HG02610 (cell line): ENCODE data around the gene FAM135A.
A peak's percentile ranks its signal among the peaks of the same experiment; 100 is the strongest.
"Not testable (repeated sequence)": the region's sequence is repeated elsewhere in the genome, so short reads cannot be mapped to it uniquely, and the experiment has no call there.

ENCODE experiments used
- ATAC-seq: cut with Tn5 transposase; IDR thresholded peaks from one replicate; pipeline ENCODE4 v1.9.1; 2021; ENCODE audit warnings: mild to moderate bottlenecking, moderate library complexity; ENCODE audit not compliant: unreplicated experiment

Gene FAM135A

DNA sequence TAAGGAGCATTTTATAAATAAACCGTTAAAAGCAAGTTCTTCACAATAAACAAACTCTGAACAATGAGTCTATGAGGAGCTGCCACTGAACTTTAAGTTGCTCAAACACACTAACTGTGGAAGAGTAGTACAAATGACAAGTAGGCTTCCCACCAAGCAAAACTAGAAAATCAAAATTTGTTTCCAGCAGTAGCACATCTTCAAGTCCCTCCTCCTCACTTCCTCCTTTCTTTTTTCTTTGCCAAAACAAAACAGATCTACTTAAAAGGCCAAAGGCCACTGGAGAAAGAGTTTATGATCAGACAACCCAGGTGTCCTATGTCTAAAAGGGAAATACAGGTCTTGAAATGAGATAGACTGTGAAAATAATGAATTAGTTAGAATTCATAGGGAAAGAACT lies 17.1 kb upstream of the FAM135A start:
- no peak for ATAC-seq

DNA sequence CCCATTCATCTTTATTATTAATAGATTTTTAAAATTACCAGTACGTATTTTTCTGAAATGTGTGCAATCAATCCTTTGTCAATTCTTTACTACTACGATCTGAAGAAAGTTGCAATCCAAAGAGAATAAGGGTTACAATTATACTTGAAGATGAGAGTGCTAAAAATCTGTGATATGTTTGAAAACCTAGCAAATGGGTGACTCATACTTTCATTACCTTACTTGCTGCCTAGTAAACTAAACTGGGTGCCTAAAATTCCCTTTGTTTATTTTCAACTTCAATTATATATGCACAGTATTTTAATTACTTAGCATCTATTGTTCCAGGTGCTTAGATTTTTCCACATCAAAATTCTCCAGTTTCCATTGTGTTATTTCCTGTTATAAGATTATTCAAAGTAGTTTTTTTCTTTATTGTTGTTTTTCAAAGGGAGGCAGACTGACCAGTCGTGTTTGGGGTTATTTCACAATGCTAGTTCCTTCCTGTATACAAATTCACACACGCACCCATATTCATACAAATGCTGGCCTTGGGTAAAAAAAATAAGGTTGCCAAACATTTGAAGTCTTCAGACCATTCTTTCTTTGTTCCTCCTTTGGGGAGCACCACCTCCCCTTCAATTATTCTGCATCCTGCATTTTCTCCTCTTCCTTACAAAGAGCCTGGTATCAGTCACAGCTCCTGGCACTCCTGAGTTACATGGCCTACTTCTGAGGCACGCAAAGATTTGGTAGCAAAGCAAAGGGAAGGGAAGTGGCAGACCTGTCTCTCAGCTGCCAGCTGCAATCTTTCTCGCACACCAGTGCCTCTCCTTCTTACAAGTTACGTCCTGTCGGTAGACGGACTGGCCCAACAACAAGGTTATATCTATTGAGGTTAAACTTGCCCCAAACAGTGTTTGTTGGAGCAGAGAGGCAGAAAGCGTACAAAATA lies 16.2 kb upstream of the FAM135A start:
- peak; percentile 51 for ATAC-seq

DNA sequence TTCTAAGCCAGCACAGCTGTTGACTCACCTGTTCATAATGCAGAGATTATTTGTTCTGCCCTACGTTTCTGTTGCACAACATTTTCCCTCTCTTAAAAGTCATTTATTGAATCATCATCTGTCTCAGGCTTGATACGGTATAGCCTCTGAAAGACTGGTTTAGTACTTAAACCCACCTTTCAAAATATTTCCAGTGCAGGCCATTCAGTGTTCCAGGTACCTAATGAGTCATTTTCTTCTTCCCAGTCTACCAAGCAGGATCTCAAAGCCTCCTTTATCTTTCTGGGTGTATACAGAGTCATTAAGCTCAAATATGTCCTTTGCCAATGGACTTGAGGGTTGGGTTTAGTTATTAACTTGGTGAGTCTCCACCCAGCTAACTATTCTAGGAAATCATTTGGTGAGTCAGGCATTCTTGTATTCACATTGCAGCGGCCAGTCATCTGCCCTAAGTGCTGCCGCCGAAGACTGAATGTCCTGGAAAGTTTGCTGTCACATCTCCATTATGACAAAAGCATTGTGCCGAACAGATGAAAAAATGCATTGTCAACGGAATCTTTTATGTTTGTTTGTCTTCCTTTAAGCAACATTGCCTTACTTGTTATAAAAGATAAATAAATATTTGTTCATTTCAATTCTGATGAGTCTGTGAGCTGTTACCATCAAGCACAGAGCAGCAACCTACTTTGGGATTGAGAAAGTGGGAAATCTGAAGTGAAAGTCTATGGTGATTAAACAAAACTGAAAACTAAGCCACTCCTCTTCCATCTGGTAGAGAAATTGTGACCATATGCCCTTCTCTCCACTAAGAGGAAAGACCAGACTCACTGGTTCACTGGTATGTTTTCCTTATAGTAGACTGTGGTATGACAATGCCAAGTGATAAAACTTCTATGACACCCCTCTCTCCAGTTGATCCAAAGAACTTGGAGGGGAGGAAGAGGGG lies 14.3 kb upstream of the FAM135A start:
- no peak for ATAC-seq

DNA sequence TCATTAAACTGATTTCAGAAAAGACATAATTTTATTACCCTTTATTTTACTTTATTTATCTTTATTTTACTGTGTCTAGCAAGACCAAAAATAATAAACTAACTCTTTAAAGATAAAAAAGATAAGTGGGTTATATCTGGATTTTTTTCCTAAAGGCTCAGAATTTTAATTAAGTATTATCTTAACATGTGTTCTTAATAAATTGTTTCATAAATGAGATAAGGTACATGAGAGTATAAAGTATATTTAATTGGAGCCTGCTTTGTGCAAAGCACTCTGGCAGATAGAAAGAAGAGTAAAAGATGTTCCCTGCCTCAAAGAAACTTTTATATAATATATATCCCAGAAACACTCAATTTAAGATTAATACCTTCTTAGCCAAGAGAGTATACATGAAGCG lies 8.7 kb upstream of the FAM135A start:
- no peak for ATAC-seq

DNA sequence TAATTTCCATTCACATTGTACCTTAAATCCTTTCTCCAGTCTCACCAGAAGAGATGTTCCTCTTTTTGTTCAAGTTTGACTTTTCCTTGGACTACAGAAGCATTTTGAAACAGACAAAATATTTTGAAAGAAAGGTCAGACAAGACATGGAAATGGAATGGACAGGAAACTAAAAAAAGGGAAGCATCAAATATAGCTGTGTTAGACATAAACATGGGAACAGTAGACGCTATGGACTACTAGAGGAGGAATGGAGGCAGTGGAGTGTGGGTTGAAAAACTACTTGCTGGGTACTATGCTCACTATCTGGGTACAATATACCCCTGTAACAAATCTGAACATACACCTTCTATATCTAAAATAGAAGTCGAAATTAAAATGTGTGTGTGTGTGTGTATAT lies 4.1 kb upstream of the FAM135A start:
- no peak for ATAC-seq

DNA sequence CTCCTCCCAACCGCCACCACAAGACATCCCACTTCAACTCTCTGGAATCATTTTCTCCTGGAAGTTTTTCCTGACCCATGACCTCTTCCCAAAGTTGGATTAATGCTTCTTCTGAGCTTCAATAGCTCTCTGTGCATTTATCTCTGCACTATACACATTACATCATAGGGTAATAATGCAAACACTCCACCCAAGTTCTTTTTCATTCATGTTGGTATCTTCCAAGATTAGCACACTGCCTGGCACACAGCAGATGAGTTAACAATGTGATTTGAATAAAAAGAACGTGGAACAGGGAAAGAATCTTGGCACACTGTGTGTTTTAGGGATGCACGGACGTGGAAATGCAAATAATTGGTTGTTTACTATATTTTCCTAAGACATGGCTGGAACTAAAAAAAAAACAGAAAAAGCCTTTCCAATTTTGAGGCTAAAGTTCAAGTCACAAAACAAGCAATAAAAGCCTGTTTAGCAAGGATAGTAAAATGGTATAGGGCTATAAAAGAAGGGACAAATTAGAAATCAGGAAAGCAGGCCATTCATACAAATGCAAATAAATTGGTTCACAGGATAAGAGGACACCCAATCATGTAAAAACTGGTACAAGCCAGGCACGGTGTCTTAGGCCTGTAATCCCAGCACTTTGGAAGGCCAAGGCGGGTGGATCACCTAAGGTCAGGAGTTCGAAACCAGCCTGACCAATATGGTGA lies 1.6 kb upstream of the FAM135A start:
- no peak for ATAC-seq

DNA sequence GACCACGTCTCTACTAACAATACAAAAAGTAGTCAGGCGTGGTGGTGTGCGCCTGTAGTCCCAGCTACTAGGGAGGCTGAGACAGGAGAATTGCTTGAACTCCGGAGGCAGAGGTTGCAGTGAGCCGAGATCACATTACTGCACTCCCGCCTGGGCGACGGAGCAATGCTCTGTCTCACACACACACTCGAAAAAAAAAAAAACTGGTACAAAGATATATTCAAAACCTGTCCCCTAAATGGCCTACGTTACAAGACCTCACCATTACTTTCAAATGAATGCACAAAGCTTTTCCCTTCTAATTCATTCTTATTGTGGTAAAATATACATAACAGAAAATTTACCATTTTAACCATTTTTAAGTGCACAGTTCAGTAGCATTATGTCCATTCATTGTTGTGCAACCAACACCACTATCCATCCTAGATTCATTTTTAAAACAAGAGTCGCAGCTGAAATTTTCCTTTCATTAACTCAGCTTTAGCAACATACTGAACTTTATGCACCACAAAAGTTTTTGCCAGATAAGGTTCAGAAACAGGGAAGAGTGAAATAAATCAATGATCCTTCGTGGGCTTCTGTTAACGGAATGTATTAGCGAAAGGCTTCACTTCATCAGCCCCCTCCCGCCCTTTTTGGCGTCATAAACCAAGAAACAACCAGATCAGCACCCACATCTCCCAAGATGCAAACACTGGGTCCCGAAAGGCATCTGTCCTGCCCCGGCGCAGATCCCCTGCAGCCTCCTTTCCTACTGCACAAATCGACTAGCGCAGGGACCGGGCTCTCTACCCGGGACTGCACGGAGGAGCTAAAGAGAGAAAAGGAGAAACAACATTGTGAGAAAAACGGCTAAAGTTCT lies 825 bp upstream of the FAM135A start:
- ATAC-seq, result peak; percentile 16

DNA sequence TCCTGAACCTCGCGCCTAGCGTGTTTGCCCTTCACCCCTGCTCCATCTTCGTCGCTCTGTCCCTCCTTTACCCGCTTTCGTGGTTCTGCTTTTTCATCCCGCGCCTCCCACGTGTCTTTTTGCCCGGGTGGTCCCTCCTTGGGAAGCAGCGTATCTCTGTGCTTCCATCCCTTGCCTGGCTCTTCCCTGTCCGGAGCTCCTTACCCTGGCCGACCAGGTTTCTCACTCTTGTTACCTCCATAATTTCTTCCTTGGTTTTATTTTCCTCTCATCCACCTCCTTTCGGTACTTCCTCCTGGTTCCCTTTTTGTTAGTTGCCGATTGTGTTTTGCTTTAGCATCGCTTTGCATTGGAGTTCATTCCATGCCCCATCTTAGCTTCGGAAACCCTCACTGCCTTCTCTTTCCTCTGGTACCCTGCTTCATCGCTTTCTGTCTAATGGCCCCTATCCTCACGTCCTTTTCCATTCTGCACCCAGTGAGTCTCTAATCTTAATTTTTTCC lies 735 bp downstream of the FAM135A start:
- no peak for ATAC-seq

DNA sequence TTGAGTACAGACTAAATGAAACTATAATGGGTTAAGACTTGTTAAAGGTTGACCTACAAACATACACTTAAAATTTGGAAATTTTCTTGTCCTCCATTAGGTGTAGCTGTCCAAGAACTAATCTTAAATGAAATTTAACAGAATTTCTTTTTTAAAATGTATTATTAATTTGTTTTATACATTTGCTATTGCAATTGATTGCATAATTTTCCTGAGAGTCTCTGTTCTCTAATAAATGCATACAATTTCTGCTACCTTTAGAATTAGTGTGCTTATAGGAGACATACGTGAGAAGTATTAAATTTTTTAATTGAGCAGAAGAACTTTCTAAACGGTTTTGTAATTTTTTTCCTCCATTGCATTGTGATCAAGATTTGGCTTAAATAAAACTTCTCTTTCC lies 1.5 kb downstream of the FAM135A start:
- ATAC-seq, result no peak

DNA sequence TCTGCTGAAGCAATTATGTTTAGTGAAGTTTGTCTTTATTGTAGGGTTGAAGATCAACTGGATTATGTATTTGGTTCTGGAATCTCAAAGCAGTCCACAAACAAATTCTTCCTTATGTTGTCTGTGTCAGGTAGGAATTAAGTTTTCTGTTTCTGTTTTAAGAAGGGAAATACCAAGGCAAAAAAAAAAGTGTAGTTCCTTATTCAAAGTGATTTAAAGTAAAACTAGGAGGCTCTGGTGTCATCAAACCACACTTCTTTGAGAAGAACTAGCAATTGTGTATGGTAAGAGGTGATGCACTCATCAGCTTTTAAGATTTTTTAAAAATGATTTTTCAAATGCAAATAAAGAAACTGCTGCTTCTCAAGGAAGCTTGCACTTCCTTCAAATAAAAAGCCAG lies 1.9 kb downstream of the FAM135A start:
- ATAC-seq, result peak; percentile 25

DNA sequence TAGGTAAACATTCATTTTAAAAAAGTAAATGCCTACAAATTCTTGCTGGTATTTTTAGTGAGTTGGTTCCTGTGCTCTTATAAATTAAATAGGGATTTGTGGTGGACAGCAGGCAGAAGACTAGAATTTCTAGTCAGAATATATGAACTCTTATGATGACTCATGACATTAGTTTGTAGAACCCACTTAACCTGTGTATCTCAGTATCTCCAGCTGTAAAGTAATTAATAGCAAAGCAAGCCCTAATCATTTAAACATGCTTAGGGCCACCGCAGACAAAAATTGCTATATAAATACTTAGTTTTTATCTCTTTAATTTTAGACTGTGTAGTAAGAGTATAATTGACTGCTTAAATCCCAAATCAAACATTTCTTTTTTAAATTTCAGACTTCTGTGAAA lies 2.4 kb downstream of the FAM135A start:
- no peak for ATAC-seq

DNA sequence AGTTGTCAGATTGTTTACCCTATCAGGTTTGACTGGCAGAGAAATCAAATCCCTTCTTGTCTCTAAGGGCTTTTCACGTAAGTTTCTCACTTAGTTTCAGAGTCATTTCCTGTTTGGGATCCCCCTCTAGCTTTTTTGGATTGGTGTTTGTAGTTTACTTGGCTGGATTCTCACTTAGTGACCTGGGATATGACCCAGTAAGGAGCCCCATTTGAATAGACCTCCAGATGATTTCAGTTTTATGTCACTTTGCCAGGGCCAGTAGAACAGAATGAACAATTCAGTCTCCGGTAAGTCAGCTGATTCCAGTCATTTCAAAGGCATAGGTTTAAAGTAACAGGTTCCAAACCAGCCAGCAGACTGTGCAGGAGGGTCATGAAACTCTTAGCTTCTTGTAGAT lies 8.2 kb downstream of the FAM135A start:
- peak; percentile 67 for ATAC-seq

DNA sequence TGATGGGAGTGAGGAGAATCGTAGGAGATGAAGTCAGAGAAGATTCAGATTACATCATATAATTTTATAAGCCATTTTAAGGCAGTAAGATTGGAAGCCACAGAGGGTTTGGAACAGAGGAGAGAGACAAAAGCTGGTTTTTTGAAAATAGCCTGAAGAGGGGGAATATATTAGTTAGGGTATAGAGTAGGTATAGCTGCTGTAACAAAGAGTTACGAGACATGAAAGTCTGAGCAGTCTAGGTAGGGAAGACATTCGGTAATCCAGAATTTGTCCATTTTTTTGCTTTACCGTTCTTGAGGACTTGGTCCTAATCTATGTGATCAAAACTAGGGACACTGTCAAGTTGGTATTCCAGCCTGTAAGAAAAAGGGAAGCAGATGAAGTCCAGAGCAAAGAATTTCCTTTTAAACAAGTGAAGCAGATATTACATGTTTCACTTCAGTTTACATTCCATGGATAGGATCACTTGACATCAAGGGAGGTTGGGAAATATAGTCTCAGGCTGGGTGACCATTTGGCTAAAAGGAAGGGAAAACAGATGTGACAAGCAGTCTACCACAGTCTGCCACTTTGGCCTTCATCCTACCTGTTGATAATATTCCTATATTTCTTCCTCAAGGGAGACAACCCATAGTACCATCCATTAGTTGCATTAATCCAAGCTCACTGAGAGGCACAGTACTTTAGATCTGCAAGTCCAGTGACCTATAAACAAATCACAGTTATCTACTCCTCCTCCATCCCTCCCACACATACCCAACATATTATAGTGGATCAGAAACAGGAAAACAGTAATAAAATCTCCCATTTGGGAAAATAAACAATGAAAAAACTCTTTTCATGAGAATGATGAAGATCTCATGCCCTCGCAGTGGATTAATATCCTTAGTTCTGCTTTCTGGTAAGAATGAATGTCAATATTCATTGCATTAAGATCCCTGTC lies 10.2 kb downstream of the FAM135A start:
- ATAC-seq, result no peak

DNA sequence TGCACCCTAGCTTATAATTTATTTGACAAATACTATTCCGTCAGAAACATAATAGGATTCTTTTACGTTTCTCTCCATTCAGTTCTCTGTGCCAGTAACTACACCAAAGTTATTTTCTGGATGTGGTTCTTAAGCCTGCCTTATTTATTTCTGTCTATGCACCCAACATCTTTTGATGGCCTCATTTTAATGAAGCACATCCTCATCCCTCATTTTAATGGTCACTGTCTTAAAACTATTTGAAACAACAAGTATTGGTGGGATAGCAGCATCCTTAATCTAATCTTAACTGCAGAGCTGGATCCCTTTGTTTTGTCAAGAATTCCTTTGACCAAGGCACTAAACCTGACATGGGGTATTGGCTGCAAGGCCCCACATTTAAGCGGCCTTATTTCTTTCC lies 11.0 kb downstream of the FAM135A start:
- no peak for ATAC-seq

DNA sequence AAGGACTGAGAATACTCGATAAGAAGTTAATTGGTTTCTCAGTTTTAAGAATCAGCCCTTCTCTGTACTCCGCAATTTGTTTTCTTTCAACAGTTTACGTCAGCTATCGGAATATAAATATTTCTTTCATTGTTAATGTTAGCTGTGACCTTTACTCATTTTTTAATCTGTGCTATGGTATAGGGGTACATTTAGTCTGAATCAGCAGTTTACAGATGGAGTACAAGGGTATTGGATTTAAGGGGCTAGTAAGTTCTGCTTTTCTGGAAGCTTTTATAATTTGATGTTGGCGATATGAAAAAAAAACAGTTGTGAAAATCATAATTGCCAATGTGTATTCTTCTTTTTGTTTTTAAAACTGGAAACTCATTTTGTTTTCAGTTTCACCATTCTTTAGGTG lies 23.0 kb downstream of the FAM135A start:
- ATAC-seq, result no peak

DNA sequence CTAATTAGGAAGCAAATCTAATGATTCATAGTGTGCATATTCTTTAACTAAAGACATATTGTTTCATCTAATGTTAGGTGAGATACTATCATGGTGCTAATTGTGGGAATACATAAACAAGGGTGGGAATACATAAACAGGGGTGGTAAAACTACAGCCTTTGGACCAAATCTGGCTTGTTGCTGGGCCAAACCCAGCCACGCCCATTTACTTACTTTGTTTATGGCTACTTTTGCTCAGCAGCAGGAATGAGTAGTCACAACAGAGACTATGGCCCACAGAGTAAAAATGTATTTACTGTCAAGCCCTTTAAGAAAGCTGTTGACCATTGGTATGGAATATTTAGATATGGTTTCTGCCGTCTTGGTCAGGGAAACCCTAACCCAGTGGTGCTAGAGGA lies 31.7 kb downstream of the FAM135A start:
- no peak for ATAC-seq

DNA sequence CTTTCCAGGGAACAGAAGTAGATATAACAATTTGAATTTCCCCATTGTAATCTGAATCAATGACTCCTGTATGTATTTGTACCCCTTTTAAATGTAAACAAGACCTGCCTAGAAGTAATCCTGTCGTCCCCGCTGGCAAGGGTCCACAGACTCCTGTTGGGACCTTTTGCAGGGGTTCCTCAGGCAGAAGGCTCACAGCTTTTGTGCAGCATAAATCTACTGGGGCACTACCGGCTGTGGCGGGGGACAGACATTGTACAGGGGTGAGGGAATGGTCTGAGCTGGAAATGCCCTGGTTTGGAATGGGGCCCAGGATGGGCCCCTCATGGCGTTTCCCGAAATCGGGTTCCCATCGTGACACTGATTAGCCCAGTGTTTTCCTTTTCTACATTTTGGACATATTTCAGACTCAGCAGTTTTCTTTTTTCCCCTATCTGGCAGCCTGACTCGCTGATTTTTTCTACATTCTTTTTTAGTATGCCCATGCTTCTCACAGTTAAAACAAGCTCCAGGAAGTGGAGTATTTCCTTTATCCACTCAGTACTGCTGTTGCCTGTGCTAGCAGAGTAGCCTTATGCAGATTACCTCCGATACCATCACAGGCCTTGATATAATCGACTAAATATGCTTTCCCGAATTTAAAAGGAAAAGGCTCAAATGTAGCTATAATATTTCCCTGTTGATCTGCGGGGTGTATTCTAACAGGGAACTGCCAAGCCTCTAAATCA lies 34.2 kb downstream of the FAM135A start:
- not testable (repeated sequence) for ATAC-seq

DNA sequence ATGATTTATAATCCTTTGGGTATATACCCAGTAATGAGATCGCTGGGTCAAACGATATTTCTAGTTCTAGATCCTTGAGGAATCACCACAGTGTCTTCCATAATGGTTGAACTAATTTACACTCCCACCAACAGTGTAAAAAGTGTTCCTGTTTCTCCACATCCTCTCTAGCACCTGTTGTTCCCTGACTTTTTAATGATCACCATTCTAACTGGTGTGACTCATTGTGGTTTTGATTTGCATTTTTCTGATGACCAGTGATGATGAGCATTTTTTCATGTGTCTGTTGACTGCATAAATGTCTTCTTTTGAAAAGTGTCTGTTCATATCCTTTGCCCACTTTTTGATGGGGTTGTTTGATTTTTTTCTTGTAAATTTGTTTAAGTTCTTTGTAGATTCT lies 40.6 kb downstream of the FAM135A start:
- not testable (repeated sequence) for ATAC-seq
